ENCODE data around the gene CPED1.

GRCh38 chr7:121080913-121081326 lies 92.4 kb downstream of the CPED1 start:
- TF ChIP-seq CTCF (IDR thresholded peaks at IDR 0.05), result no peak
- TF ChIP-seq FOXP4 (CRISPR knock-in tag; IDR thresholded peaks at IDR 0.05), result no peak
- TF ChIP-seq KAT7 (CRISPR knock-in tag; IDR thresholded peaks at IDR 0.05; ENCODE audit: borderline replicate concordance), result no peak
- TF ChIP-seq ATF3 (CRISPR knock-in tag; conservative IDR thresholded peaks at IDR 0.05), result no peak
- TF ChIP-seq STAT6 (CRISPR knock-in tag; conservative IDR thresholded peaks at IDR 0.05; ENCODE audit: low read depth), result no peak
- TF ChIP-seq FOXJ3 (CRISPR knock-in tag; IDR thresholded peaks at IDR 0.05; ENCODE audit: borderline replicate concordance), result no peak
- no peak for TF ChIP-seq USF2 (CRISPR knock-in tag; IDR thresholded peaks at IDR 0.05)
- TF ChIP-seq NFYB (CRISPR knock-in tag; conservative IDR thresholded peaks at IDR 0.05; ENCODE audit: low read depth), result no peak
- no peak for TF ChIP-seq NFATC4 (CRISPR knock-in tag; IDR thresholded peaks at IDR 0.05)

All from WTC11 (cell line).